GM12878 (cell line): ENCODE results near the gene SPOCK1. TPM values are rescaled to one million over a fixed set of nuclear protein-coding genes. Genes with fewer than 3 reads are reported as not detected.

Experiments
- ATAC-seq: fragments of 200-7000 bp; cut with Tn5 transposase; 3 replicates; pipeline ENCODE4 v1.9.1; 2020; ENCODE audit warnings: mild to moderate bottlenecking, moderate library complexity
- BruUV-seq: library from RNA; stranded (reverse); fragments of 400-500 nt; replicated peaks from 2 replicates; lab custom pipeline; 2021; lab: Mats Ljungman, UMichigan
- CTCF ChIA-PET: fragments of 300-600 bp; sonication (Branson Sonifier 250); formaldehyde crosslinking; extraction: SDS; loops from one replicate; lab custom pipeline; 2021; ENCODE audit warnings: inconsistent platforms; lab: Yijun Ruan, JAX
- POLR2A ChIA-PET: fragments of 350-600 bp; formaldehyde crosslinking; extraction: SDS; loops from one replicate; lab custom pipeline; 2021; ENCODE audit warnings: inconsistent platforms; lab: Charles Lee
- RAD21 ChIA-PET: fragments of 300-600 bp; sonication (Branson Sonifier 250); formaldehyde crosslinking; loops from one replicate; lab custom pipeline; 2023; ENCODE audit warnings: antibody characterized with exemption; ENCODE audit not compliant: unreplicated experiment; lab: Charles Lee
- SMC1A ChIA-PET: fragments of 300-600 bp; sonication (Branson Sonifier 250); formaldehyde crosslinking; loops from one replicate; lab custom pipeline; 2023; ENCODE audit not compliant: unreplicated experiment, uncharacterized antibody; lab: Charles Lee
- DNase-seq: peaks from one replicate; pipeline ENCODE4 v3.0.0-alpha.2; 2011; ENCODE audit warnings: low read depth, low spot score
- FAIRE-seq: peaks from 3 replicates; lab custom pipeline; 2011; peaks lifted over from hg19 to GRCh38; lab: Jason Lieb, UNC
- H2AFZ ChIP-seq: 2 replicates; pipeline ENCODE4 v1.6.0; 2011; ENCODE audit warnings: low read depth, low read length, control low read depth; ENCODE audit not compliant: control insufficient read depth
- H3K27ac ChIP-seq: 2 replicates; pipeline ENCODE4 v1.5.1; 2011; ENCODE audit warnings: control low read depth; ENCODE audit not compliant: control insufficient read depth, insufficient read depth
- H3K27me3 ChIP-seq, 2 experiments: replicated peaks in 1 of 2; 2 replicates each; pipeline versions ENCODE4 v1.6.0 to v1.6.1; 2011; ENCODE audit warnings: low read length in 1 of 2; ENCODE audit not compliant: control insufficient read depth in 2 of 2, insufficient read depth in 2 of 2
- H3K36me3 ChIP-seq, 2 experiments: 2 replicates each; pipeline ENCODE4 v1.5.1; 2011; ENCODE audit warnings: low read length in 1 of 2; ENCODE audit not compliant: control insufficient read depth in 2 of 2, insufficient read depth in 2 of 2
- H3K4me1 ChIP-seq: 2 replicates; pipeline ENCODE4 v1.6.1; 2011; ENCODE audit warnings: mild to moderate bottlenecking, low read length, moderate library complexity, mixed read lengths; ENCODE audit not compliant: control insufficient read depth, insufficient read depth
- H3K4me2 ChIP-seq: 2 replicates; pipeline ENCODE4 v1.6.0; 2011; ENCODE audit warnings: control low read depth; ENCODE audit not compliant: control insufficient read depth, insufficient read depth
- H3K4me3 ChIP-seq: fragments of 200-600 bp; sonication (generic); 2 replicates; pipeline ENCODE4 v1.5.1; 2016
- H3K79me2 ChIP-seq: 2 replicates; pipeline ENCODE4 v1.6.0; 2011; ENCODE audit warnings: low read length; ENCODE audit not compliant: control insufficient read depth, insufficient read depth
- H3K9ac ChIP-seq: 2 replicates; pipeline ENCODE4 v1.8.0; 2011; ENCODE audit warnings: low read length, control low read depth, mixed read lengths; ENCODE audit not compliant: control insufficient read depth, insufficient read depth
- H3K9me3 ChIP-seq: replicated peaks from 3 replicates; pipeline ENCODE4 v1.5.1; 2011; ENCODE audit warnings: mild to moderate bottlenecking, low read length; ENCODE audit not compliant: control insufficient read depth, insufficient read depth
- H4K20me1 ChIP-seq: 2 replicates; pipeline ENCODE4 v1.6.0; 2011; ENCODE audit not compliant: control insufficient read depth, insufficient read depth
- IKZF1 ChIP-seq: fragments of 450-650 bp; conservative IDR thresholded peaks from 2 replicates; pipeline ENCODE4 v1.6.1; 2017; ENCODE audit warnings: antibody characterized with exemption, mild to moderate bottlenecking
- LARP7 ChIP-seq: fragments of 450-650 bp; IDR thresholded peaks from 2 replicates; pipeline ENCODE4 v1.6.1; 2017; ENCODE audit warnings: mild to moderate bottlenecking
- MEF2B ChIP-seq: fragments of 450-650 bp; IDR thresholded peaks from 2 replicates; pipeline ENCODE4 v1.6.1; 2018; ENCODE audit warnings: mild to moderate bottlenecking, moderate library complexity; ENCODE audit not compliant: partially characterized antibody, poor library complexity, severe bottlenecking
- MYC ChIP-seq: IDR thresholded peaks from 2 replicates; pipeline ENCODE4 v1.6.1; 2011; ENCODE audit warnings: mild to moderate bottlenecking, low read length, moderate library complexity, inconsistent platforms; ENCODE audit not compliant: insufficient read depth, insufficient replicate concordance, insufficient read length, severe bottlenecking
- RBBP5 ChIP-seq: fragments of 200-600 bp; sonication (generic); conservative IDR thresholded peaks from 2 replicates; pipeline ENCODE4 v1.6.1; 2016
- SMARCA5 ChIP-seq: fragments of 450-650 bp; IDR thresholded peaks from 2 replicates; pipeline ENCODE4 v1.6.1; 2017; ENCODE audit warnings: mild to moderate bottlenecking
- SP1 ChIP-seq: IDR thresholded peaks from one replicate; pipeline ENCODE4 v1.6.1; 2011; ENCODE audit warnings: low read depth, low read length
- SREBF1 ChIP-seq: IDR thresholded peaks from 2 replicates; pipeline ENCODE4 v1.6.1; 2012; ENCODE audit warnings: mild to moderate bottlenecking, low read length
- ZBED1 ChIP-seq: IDR thresholded peaks from 2 replicates; pipeline ENCODE4 v1.6.1; 2016; ENCODE audit warnings: borderline replicate concordance
- ZNF384 ChIP-seq: IDR thresholded peaks from 2 replicates; pipeline ENCODE4 v1.6.1; 2012; ENCODE audit warnings: low read depth, mild to moderate bottlenecking, low read length, improper control_type of control experiment, borderline replicate concordance
- WGBS: methylation state at CpG from one replicate; pipeline ENCODE4 v1.1.6; 2016; ENCODE audit warnings: low lambda C conversion rate; ENCODE audit not compliant: insufficient replicate concordance, insufficient coverage; ENCODE audit errors: missing lambda C conversion rate; 5-methylcytosine and 5-hydroxymethylcytosine counted together
- in situ Hi-C: fragments of 300-500 bp; cut with MboI; formaldehyde crosslinking; loops from 9 replicates; pipeline ENCODE4 v1.14.3; 2018; ENCODE audit warnings: mixed read lengths
- intact Hi-C: fragments of 100-400 bp; cut with micrococcal nuclease; formaldehyde crosslinking; loops from one replicate; pipeline ENCODE4 v1.14.2; 2022; ENCODE audit not compliant: unreplicated experiment
- polyA plus RNA-seq, 11 experiments: library from polyadenylated mRNA; depleted of rRNA in 4 of 11; unstranded in 6 of 11; stranded (reverse) in 5 of 11; fragments of >200 nt; fragmentation: Nextera tagmentation in 4 of 11; fragmentation: Illumina TruSeq in 1 of 11; extraction: Ambion mirVana in 4 of 11; extraction: Trizol in 1 of 11; gene quantifications; 1 replicate in 1 of 11; 2 replicates in 10 of 11; pipeline versions ENCODE4 v1.2.1 to v1.2.3, GENCODE V29; 2011 to 2016; ENCODE audit warnings: inconsistent platforms in 2 of 11, missing spikeins in 2 of 11, low read depth in 1 of 11
- total RNA-seq, 4 experiments: library from RNA; depleted of rRNA in 3 of 4; stranded (reverse); fragments of >200 nt in 3 of 4; fragmentation: Illumina TruSeq in 1 of 4; extraction: Trizol in 1 of 4; gene quantifications; 2 replicates each; pipeline versions ENCODE4 v1.2.1 to v1.2.3, GENCODE V29; 2013 to 2021
- TF ChIP-seq, protein P1 (sequence below): IDR thresholded peaks from 2 replicates; pipeline ENCODE4 v1.6.1; 2011; ENCODE audit warnings: low read depth, mild to moderate bottlenecking, low read length, moderate library complexity, borderline replicate concordance; ENCODE audit errors: extremely low read depth
- TF ChIP-seq, protein P2 (sequence below): IDR thresholded peaks from 2 replicates; pipeline ENCODE4 v1.6.1; 2012; ENCODE audit warnings: low read depth, low read length, improper control_type of control experiment

Gene SPOCK1
- total and polyA plus RNA-seq, 10 of the 15 experiments (the other 5 are each of a cell fraction or from before 2014, with no cell fraction given), result 0.06 to 0.68 (median 0.25) TPM; not detected in 3

DNA sequence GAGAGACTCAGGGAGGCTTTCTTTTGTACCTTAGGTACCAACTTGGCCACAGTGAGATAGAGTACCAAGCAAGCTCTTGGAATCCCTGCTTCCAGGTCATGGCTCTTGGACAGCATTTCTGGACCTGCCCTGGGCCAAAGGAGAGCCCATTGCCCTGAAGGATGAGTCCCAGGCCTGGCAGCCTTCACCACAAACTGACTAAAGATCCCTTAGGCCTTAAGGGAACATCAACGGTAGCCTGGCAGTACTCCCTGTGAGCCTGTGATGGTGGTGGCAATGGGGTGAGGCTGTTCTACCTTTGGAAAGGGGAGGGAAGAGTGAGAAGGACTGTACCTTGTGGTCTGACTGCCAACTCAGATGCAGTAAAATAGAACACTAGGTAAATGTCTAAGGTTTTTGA is 334.6 kb downstream of the SPOCK1 start (continued):
- TF ChIP-seq MEF2B (no peak), SREBF1 (no peak)
- TF ChIP-seq, protein P1, sequence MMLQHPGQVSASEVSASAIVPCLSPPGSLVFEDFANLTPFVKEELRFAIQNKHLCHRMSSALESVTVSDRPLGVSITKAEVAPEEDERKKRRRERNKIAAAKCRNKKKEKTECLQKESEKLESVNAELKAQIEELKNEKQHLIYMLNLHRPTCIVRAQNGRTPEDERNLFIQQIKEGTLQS, result no peak
- TF ChIP-seq, protein P2, sequence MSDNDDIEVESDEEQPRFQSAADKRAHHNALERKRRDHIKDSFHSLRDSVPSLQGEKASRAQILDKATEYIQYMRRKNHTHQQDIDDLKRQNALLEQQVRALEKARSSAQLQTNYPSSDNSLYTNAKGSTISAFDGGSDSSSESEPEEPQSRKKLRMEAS, result no peak

DNA sequence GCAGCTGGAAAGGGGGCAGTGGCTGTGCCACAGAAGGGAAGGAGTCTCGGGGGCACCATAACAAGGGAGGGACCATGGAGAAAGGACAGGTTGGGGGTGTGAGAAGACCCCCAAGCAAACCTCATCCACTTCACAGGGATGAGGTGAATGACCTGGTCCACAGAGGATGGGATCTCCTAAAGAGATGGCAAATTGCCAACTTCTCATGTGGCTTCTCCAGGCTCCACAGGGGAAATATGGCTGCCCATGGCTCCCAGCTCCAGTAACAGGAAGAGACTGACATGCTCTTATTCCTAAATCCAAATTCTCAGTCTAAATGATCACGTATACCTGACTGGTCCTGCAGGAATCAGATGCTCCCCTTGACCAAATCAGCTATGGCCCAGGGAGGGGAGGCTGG is 340.4 kb downstream of the SPOCK1 start:
- H3K27ac ChIP-seq, result no peak overlapping the region
- no peaks in the 10 kb centered on the region for H4K20me1 ChIP-seq
- no peak overlapping the region for H2AFZ ChIP-seq
- TF ChIP-seq LARP7 (no peak), MYC (no peak), IKZF1 (no peak), ZNF384 (no peak), ZBED1 (no peak), RBBP5 (no peak), SP1 (no peak), SMARCA5 (no peak)
- H3K4me3 ChIP-seq, result no peak overlapping the region
- ChIA-PET SMC1A (no interaction called here), RAD21 (no interaction called here), POLR2A (no interaction called here), CTCF (no interaction called here)
- H3K9me3 ChIP-seq, result no peaks in the 10 kb centered on the region
- H3K4me2 ChIP-seq, result no peak overlapping the region
- no peaks in the 10 kb centered on the region for H3K4me1 ChIP-seq
- WGBS, result 25% methylated on average over 2 of the region's 2 CpGs
- BruUV-seq, result no TSS peak
- no peak overlapping the region for H3K9ac ChIP-seq
- H3K27me3 ChIP-seq, result no peaks in the 10 kb centered on the region
- FAIRE-seq, result no peak
- intact Hi-C loops (no loop called here), in situ Hi-C loops (no loop called here)
- ATAC-seq, result no peak
- DNase-seq, result no peak
- no peaks in the 10 kb centered on the region for H3K79me2 ChIP-seq
- H3K36me3 ChIP-seq, result no peaks in the 10 kb centered on the region
